SK-N-MC (cell line): ENCODE measurements around the gene INS.

Source experiments
- DNase-seq: peaks from one replicate; pipeline ENCODE4 v3.0.0-alpha.2; 2011; ENCODE audit warnings: low read depth, low spot score
- H3K27ac ChIP-seq: fragments of 200-600 bp; sonication (generic); 2 replicates; pipeline ENCODE4 v1.5.1; 2016; ENCODE audit warnings: mixed run types
- H3K36me3 ChIP-seq: fragments of 200-600 bp; sonication (generic); 2 replicates; pipeline ENCODE4 v1.6.1; 2017; ENCODE audit warnings: antibody characterized with exemption, low read length, mixed read lengths; ENCODE audit not compliant: insufficient read depth
- H3K4me3 ChIP-seq: fragments of 200-600 bp; sonication (generic); 2 replicates; pipeline ENCODE4 v1.5.1; 2016
- H3K9ac ChIP-seq: fragments of 200-600 bp; sonication (generic); 2 replicates; pipeline ENCODE4 v1.8.0; 2017; ENCODE audit warnings: mixed run types, mixed read lengths; ENCODE audit not compliant: insufficient read length
- H3K9me3 ChIP-seq: fragments of 200-600 bp; sonication (generic); 2 replicates; pipeline ENCODE4 v1.6.1; 2017; ENCODE audit warnings: low read depth, mild to moderate bottlenecking, antibody characterized with exemption, low read length, moderate library complexity, mixed read lengths
- EZH2 ChIP-seq: fragments of 200-600 bp; sonication (generic); IDR thresholded peaks from one replicate; pipeline ENCODE4 v1.6.1; 2017; ENCODE audit warnings: antibody characterized with exemption
- FOXP2 ChIP-seq: optimal IDR thresholded peaks from 2 replicates; pipeline ENCODE3; 2011; ENCODE audit warnings: mild to moderate bottlenecking, moderate library complexity; ENCODE audit not compliant: insufficient read depth; ENCODE audit errors: extremely low read length, control extremely low read depth
- POLR2AphosphoS5 ChIP-seq: IDR thresholded peaks from 2 replicates; pipeline ENCODE4 v1.6.1; 2012; ENCODE audit warnings: mild to moderate bottlenecking, low read depth, low read length, borderline replicate concordance

INS gene

GRCh38 chr11:2188745-2189144 lies 27.7 kb upstream of the INS start:
- TF ChIP-seq FOXP2, result no peak
- TF ChIP-seq EZH2, result no peak
- no peak for TF ChIP-seq POLR2AphosphoS5
- DNase-seq, result no peak
- no peak overlapping the region for H3K9ac ChIP-seq

GRCh38 chr11:2187280-2187707 lies 26.3 kb upstream of the INS start:
- no peaks in the 10 kb centered on the region for H3K9me3 ChIP-seq
- DNase-seq, result no peak
- H3K27ac ChIP-seq, result no peak overlapping the region
- H3K4me3 ChIP-seq, result no peak overlapping the region
- no peak overlapping the region for H3K9ac ChIP-seq
- TF ChIP-seq FOXP2 (no peak), EZH2 (no peak), POLR2AphosphoS5 (no peak)
- H3K36me3 ChIP-seq, result no peaks in the 10 kb centered on the region

More at GRCh38 chr11:2188745-2189144, 27.7 kb upstream of the INS start:
- Histone ChIP-seq H3K4me3 (no peak overlapping the region), H3K27ac (no peak overlapping the region), H3K9me3 (no peaks in the 10 kb centered on the region), H3K36me3 (no peaks in the 10 kb centered on the region)

- Histone ChIP-seq H3K9ac (no peak overlapping the region), H3K4me3 (no peak overlapping the region), H3K36me3 (no peaks in the 10 kb centered on the region), H3K9me3 (no peaks in the 10 kb centered on the region), H3K27ac (no peak overlapping the region)
- DNase-seq, result no peak
- TF ChIP-seq POLR2AphosphoS5, result no peak
These were observed 25.8 kb upstream of the INS start for GRCh38 chr11:2186669-2187279.

GRCh38 chr11:2185324-2186085 lies 24.5 kb upstream of the INS start:
- H3K27ac ChIP-seq, result no peak overlapping the region
- H3K9me3 ChIP-seq, result no peaks in the 10 kb centered on the region
- no peak for TF ChIP-seq POLR2AphosphoS5
- no peak for TF ChIP-seq FOXP2
- TF ChIP-seq EZH2, result no peak
- no peak overlapping the region for H3K4me3 ChIP-seq
- H3K36me3 ChIP-seq, result no peaks in the 10 kb centered on the region
- H3K9ac ChIP-seq, result no peak overlapping the region
- DNase-seq, result no peak

- DNase-seq, result no peak
- no peak overlapping the region for H3K9ac ChIP-seq
- H3K9me3 ChIP-seq, result no peaks in the 10 kb centered on the region
- no peak overlapping the region for H3K4me3 ChIP-seq
- no peaks in the 10 kb centered on the region for H3K36me3 ChIP-seq
- no peak overlapping the region for H3K27ac ChIP-seq
- TF ChIP-seq EZH2 (no peak), FOXP2 (no peak), POLR2AphosphoS5 (no peak)
These were observed 21.9 kb upstream of the INS start for GRCh38 chr11:2182692-2183474.

- no peak for TF ChIP-seq EZH2
- TF ChIP-seq FOXP2, result no peak
- TF ChIP-seq POLR2AphosphoS5, result no peak
- H3K27ac ChIP-seq, result no peak overlapping the region
- no peak overlapping the region for H3K9ac ChIP-seq
- no peaks in the 10 kb centered on the region for H3K36me3 ChIP-seq
- no peaks in the 10 kb centered on the region for H3K9me3 ChIP-seq
- H3K4me3 ChIP-seq, result no peak overlapping the region
- no peak for DNase-seq
These were observed 21.1 kb upstream of the INS start for GRCh38 chr11:2182075-2182474.

GRCh38 chr11:2180789-2181370 lies 19.9 kb upstream of the INS start:
- no peak overlapping the region for H3K27ac ChIP-seq
- no peak overlapping the region for H3K9ac ChIP-seq
- no peak for DNase-seq
- TF ChIP-seq FOXP2 (no peak), EZH2 (no peak), POLR2AphosphoS5 (no peak)
- H3K36me3 ChIP-seq, result no peaks in the 10 kb centered on the region
- no peaks in the 10 kb centered on the region for H3K9me3 ChIP-seq
- no peak overlapping the region for H3K4me3 ChIP-seq

- H3K4me3 ChIP-seq, result no peak overlapping the region
- no peak for DNase-seq
- H3K36me3 ChIP-seq, result no peaks in the 10 kb centered on the region
- no peaks in the 10 kb centered on the region for H3K9me3 ChIP-seq
- H3K9ac ChIP-seq, result no peak overlapping the region
- no peak for TF ChIP-seq POLR2AphosphoS5
- TF ChIP-seq EZH2, result no peak
- no peak for TF ChIP-seq FOXP2
- no peak overlapping the region for H3K27ac ChIP-seq
These were observed 19.3 kb upstream of the INS start for GRCh38 chr11:2180347-2180746.
